ENCODE results near the gene S100A2.
"Not testable (repeated sequence)": the region's sequence is repeated elsewhere in the genome, so short reads cannot be mapped to it uniquely, and the experiment has no call there.

S100A2 gene

GRCh38 chr1:153534226-153534924 lies 31.3 kb downstream of the S100A2 start:
- no peak for DNase-seq

- DNase-seq: peak in 9 of 56 donors; percentile 4 to 68 (median 33)
These were observed 31.9 kb downstream of the S100A2 start for GRCh38 chr1:153533689-153534201.

GRCh38 chr1:153532769-153533599 lies 32.7 kb downstream of the S100A2 start:
- peak in 50 of 56 donors; percentile 17 to 89 (median 57) for DNase-seq

GRCh38 chr1:153532181-153532580 lies 33.5 kb downstream of the S100A2 start:
- no peak for DNase-seq

- DNase-seq: no peak
These were observed 34.0 kb downstream of the S100A2 start for GRCh38 chr1:153531638-153532037.

GRCh38 chr1:153527683-153528040 lies 38.0 kb downstream of the S100A2 start:
- no peak for DNase-seq

GRCh38 chr1:153527023-153527682 lies 38.5 kb downstream of the S100A2 start:
- no peak for DNase-seq

- no peak for DNase-seq
These were observed 39.5 kb downstream of the S100A2 start for GRCh38 chr1:153526132-153526543.

GRCh38 chr1:153525088-153525728 lies 40.4 kb downstream of the S100A2 start:
- DNase-seq: no peak

- DNase-seq: not testable (repeated sequence)
These were observed 43.1 kb downstream of the S100A2 start for GRCh38 chr1:153522353-153523048.

- DNase-seq: not testable (repeated sequence)
These were observed 43.8 kb downstream of the S100A2 start for GRCh38 chr1:153521808-153522207.

- DNase-seq: no peak
These were observed 44.7 kb downstream of the S100A2 start for GRCh38 chr1:153520818-153521476.

- DNase-seq: not testable (repeated sequence)
These were observed 45.4 kb downstream of the S100A2 start for GRCh38 chr1:153520137-153520691.

GRCh38 chr1:153519242-153519641 lies 46.4 kb downstream of the S100A2 start:
- DNase-seq: no peak

GRCh38 chr1:153515504-153516394 lies 49.9 kb downstream of the S100A2 start:
- no peak for DNase-seq

GRCh38 chr1:153513666-153514065 lies 52.0 kb downstream of the S100A2 start:
- no peak for DNase-seq

GRCh38 chr1:153513023-153513422 lies 52.6 kb downstream of the S100A2 start:
- peak in 3 of 56 donors; percentile 1 to 14 (median 11) for DNase-seq
